Neural progenitor cell (in vitro differentiated cells): ENCODE measurements around the gene EIPR1. TPM values are rescaled to one million over a fixed set of nuclear protein-coding genes. Genes with fewer than 3 reads are reported as not detected.

ENCODE experiments used
- DNase-seq: peaks from one replicate; pipeline ENCODE4 v3.0.0-alpha.2; 2016; ENCODE audit warnings: low spot score
- H2AFZ ChIP-seq: fragments of 200-600 bp; sonication (generic); replicated peaks from 2 replicates; pipeline ENCODE4 v1.6.1; 2016; ENCODE audit warnings: antibody characterized with exemption
- H3F3A ChIP-seq: fragments of 200-600 bp; sonication (generic); 2 replicates; pipeline ENCODE4 v1.6.1; 2016; ENCODE audit warnings: antibody characterized with exemption, low read depth
- H3K27ac ChIP-seq: fragments of 200-600 bp; sonication (generic); 2 replicates; pipeline ENCODE4 v1.5.1; 2016; ENCODE audit warnings: mild to moderate bottlenecking
- H3K27me3 ChIP-seq: fragments of 200-600 bp; sonication (generic); 2 replicates; pipeline ENCODE4 v1.6.1; 2016; ENCODE audit warnings: mild to moderate bottlenecking, moderate library complexity
- H3K36me3 ChIP-seq: fragments of 200-600 bp; sonication (generic); 2 replicates; pipeline ENCODE4 v1.5.1; 2016
- H3K4me1 ChIP-seq: fragments of 200-600 bp; sonication (generic); 2 replicates; pipeline ENCODE4 v1.6.1; 2016; ENCODE audit warnings: mixed run types
- H3K4me2 ChIP-seq: fragments of 200-600 bp; sonication (generic); 2 replicates; pipeline ENCODE4 v1.6.1; 2016
- H3K4me3 ChIP-seq: fragments of 200-600 bp; sonication (generic); 2 replicates; pipeline ENCODE4 v1.5.1; 2016
- H3K79me2 ChIP-seq: fragments of 200-600 bp; sonication (generic); 2 replicates; pipeline ENCODE4 v1.6.1; 2016; ENCODE audit warnings: low read depth
- H3K9ac ChIP-seq: fragments of 200-600 bp; sonication (generic); 2 replicates; pipeline ENCODE4 v1.6.1; 2016
- H3K9me3 ChIP-seq: fragments of 200-600 bp; sonication (generic); 2 replicates; pipeline ENCODE4 v1.5.1; 2016; ENCODE audit warnings: low read depth
- H4K20me1 ChIP-seq: fragments of 200-600 bp; sonication (generic); 2 replicates; pipeline ENCODE4 v1.6.1; 2016; ENCODE audit warnings: low read depth
- H3K27ac Mint-ChIP-seq: 3 replicates; pipeline ENCODE4 v1.8.0; 2021; ENCODE audit warnings: mixed read lengths
- H3K27me3 Mint-ChIP-seq: 2 replicates; pipeline ENCODE4 v1.8.0; 2022; ENCODE audit warnings: low read depth, mild to moderate bottlenecking, inconsistent platforms, moderate library complexity, mixed read lengths; ENCODE audit not compliant: insufficient read depth
- H3K36me3 Mint-ChIP-seq: 3 replicates; pipeline ENCODE4 v1.8.0; 2021; ENCODE audit warnings: mixed read lengths
- H3K4me1 Mint-ChIP-seq: 3 replicates; pipeline ENCODE4 v1.8.0; 2021; ENCODE audit warnings: mixed read lengths
- H3K4me3 Mint-ChIP-seq: 3 replicates; pipeline ENCODE4 v1.8.0; 2021; ENCODE audit warnings: mild to moderate bottlenecking, moderate library complexity, mixed read lengths
- H3K9me3 Mint-ChIP-seq: 3 replicates; pipeline ENCODE4 v1.8.0; 2020; ENCODE audit warnings: mixed read lengths
- CTCF ChIP-seq: fragments of 200-600 bp; sonication (generic); IDR thresholded peaks from 2 replicates; pipeline ENCODE4 v1.5.1; 2017; ENCODE audit warnings: antibody characterized with exemption, mild to moderate bottlenecking
- EZH2 ChIP-seq: fragments of 200-600 bp; sonication (generic); IDR thresholded peaks from 2 replicates; pipeline ENCODE4 v1.6.1; 2017; ENCODE audit warnings: antibody characterized with exemption, mild to moderate bottlenecking, moderate library complexity
- EZH2phosphoT487 ChIP-seq: fragments of 200-600 bp; sonication (generic); IDR thresholded peaks from 2 replicates; pipeline ENCODE4 v1.6.1; 2017; ENCODE audit warnings: antibody characterized with exemption
- total RNA-seq: library from RNA; depleted of rRNA; stranded (reverse); fragments of >200 nt; gene quantifications from 2 replicates; pipeline ENCODE4 v1.2.3, GENCODE V29; 2015; ENCODE audit warnings: low replicate concordance

The EIPR1 gene
- total RNA-seq, 1 donor from 2014 or later = 57.1 TPM

- Mint-ChIP-seq H3K9me3 (no peaks in the 10 kb centered on the region), H3K27ac (no peak overlapping the region), H3K36me3 (peaks cover 12% of the 10 kb centered on the region), H3K4me1 (no peaks in the 10 kb centered on the region), H3K4me3 (no peak overlapping the region), H3K27me3 (peaks cover 4% of the 10 kb centered on the region)
- Histone ChIP-seq H3K9ac (no peak overlapping the region), H3K4me3 (no peak overlapping the region), H3K27me3 (no peaks in the 10 kb centered on the region), H3K4me2 (no peak overlapping the region), H3F3A (no peaks in the 10 kb centered on the region), H3K9me3 (no peaks in the 10 kb centered on the region), H2AFZ (no peak overlapping the region), H3K36me3 (no peaks in the 10 kb centered on the region), H4K20me1 (no peaks in the 10 kb centered on the region), H3K4me1 (no peaks in the 10 kb centered on the region), H3K27ac (no peak overlapping the region), H3K79me2 (no peaks in the 10 kb centered on the region)
- DNase-seq = no peak
- TF ChIP-seq CTCF = no peak
- TF ChIP-seq EZH2 = no peak
- TF ChIP-seq EZH2phosphoT487 = no peak
Measured at GRCh38 chr2:3189076-3189591, 188.5 kb downstream of the EIPR1 start.

GRCh38 chr2:3188405-3188946, 189.1 kb downstream of the EIPR1 start:
- Histone ChIP-seq H3K27me3 (no peaks in the 10 kb centered on the region), H2AFZ (no peak overlapping the region), H3K4me3 (no peak overlapping the region), H3K4me1 (no peaks in the 10 kb centered on the region), H4K20me1 (no peaks in the 10 kb centered on the region), H3K27ac (no peak overlapping the region), H3K4me2 (no peak overlapping the region), H3F3A (no peaks in the 10 kb centered on the region), H3K79me2 (no peaks in the 10 kb centered on the region), H3K9ac (no peak overlapping the region), H3K36me3 (no peaks in the 10 kb centered on the region), H3K9me3 (no peaks in the 10 kb centered on the region)
- H3K9me3 Mint-ChIP-seq = no peaks in the 10 kb centered on the region
- DNase-seq = no peak
- H3K36me3 Mint-ChIP-seq = peaks cover 11% of the 10 kb centered on the region
- no peak overlapping the region for H3K27ac Mint-ChIP-seq
- peaks cover 4% of the 10 kb centered on the region for H3K27me3 Mint-ChIP-seq
- H3K4me1 Mint-ChIP-seq = no peaks in the 10 kb centered on the region
- H3K4me3 Mint-ChIP-seq = no peak overlapping the region
- TF ChIP-seq CTCF = no peak
- TF ChIP-seq EZH2phosphoT487 = no peak
- no peak for TF ChIP-seq EZH2

DNA sequence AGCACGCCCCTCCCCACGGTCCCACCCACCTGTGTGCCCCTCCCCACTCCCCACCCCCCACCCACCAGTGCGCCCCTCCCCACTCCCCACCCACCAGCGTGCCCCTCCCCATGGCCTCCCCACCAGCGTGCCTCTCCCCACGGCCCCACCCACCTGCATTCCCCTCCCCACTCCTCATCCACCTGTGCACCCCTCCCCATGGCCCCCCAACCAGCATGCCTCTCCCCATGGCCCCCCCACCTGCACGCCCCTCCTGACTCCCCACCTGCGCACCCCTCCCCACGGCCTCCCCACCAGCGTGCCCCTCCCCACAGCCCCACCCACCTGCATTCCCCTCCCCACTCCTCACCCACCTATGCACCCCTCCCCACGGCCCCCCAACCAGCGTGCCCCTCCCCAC, 190.2 kb downstream of the EIPR1 start:
- TF ChIP-seq CTCF (no peak), EZH2phosphoT487 (no peak), EZH2 (no peak)
- no peaks in the 10 kb centered on the region for H3K36me3 ChIP-seq
- no peak overlapping the region for H3K4me2 ChIP-seq
- H3K4me1 Mint-ChIP-seq = no peaks in the 10 kb centered on the region
- H3F3A ChIP-seq = no peaks in the 10 kb centered on the region
- no peak overlapping the region for H2AFZ ChIP-seq
- H3K27me3 ChIP-seq = no peaks in the 10 kb centered on the region
- no peak overlapping the region for H3K27ac ChIP-seq
- peaks cover 11% of the 10 kb centered on the region for H3K36me3 Mint-ChIP-seq
- H3K4me3 ChIP-seq = no peak overlapping the region
- no peaks in the 10 kb centered on the region for H3K9me3 Mint-ChIP-seq
- H3K9me3 ChIP-seq = no peaks in the 10 kb centered on the region
- H4K20me1 ChIP-seq = no peaks in the 10 kb centered on the region
- peaks cover 4% of the 10 kb centered on the region for H3K27me3 Mint-ChIP-seq
- H3K79me2 ChIP-seq = no peaks in the 10 kb centered on the region
- DNase-seq = no peak
- no peaks in the 10 kb centered on the region for H3K4me1 ChIP-seq
- no peak overlapping the region for H3K9ac ChIP-seq
- no peak overlapping the region for H3K4me3 Mint-ChIP-seq
- H3K27ac Mint-ChIP-seq = no peak overlapping the region
